ENCODE data around the gene SMIM15. TPM values are rescaled to one million over a fixed set of nuclear protein-coding genes. Genes with fewer than 3 reads are reported as not detected.
A peak's percentile ranks its signal among the peaks of the same experiment; 100 is the strongest.

The SMIM15 gene
- total and polyA plus RNA-seq, 9 donors: 29.4 to 48.4 (median 32.7) TPM

DNA sequence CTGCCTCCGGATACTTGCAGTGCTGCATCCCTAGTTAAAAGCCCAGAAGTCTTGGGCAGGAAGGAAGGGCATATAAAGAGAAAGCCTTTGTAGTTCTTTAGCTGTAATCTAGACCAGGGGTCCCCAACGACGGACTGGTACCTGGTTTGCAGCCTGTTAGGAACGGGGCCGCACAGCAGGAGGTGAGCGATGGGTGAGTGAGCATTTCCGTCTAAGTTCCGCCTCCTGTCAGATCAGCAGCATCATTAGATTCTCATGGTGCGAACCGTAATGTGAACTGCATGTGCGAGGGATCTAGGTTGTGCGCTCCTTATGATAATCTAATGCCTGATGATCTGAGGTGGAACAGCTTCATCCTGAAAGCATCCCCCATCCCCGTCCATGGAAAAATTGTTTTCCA, 1.6 kb upstream of the SMIM15 start:
- no peak overlapping the region for H3K4me3 ChIP-seq (ENCODE audit: low read length)
- 96% methylated on average over 12 of the region's 13 CpGs for WGBS (ENCODE audit: insufficient coverage)
- peaks cover 5% of the 10 kb centered on the region for H3K4me1 ChIP-seq (ENCODE audit: control insufficient read depth, insufficient read depth, low read length)
- DNase-seq: no peak
- H3K27me3 ChIP-seq (ENCODE audit: control insufficient read depth, insufficient read depth, low read length): no peaks in the 10 kb centered on the region
- H3K9me3 ChIP-seq (replicated peaks; ENCODE audit: control insufficient read depth, low read depth, low read length): no peaks in the 10 kb centered on the region
- H3K27ac ChIP-seq (ENCODE audit: low read length): no peak overlapping the region
- peaks cover 10% of the 10 kb centered on the region for H3K36me3 ChIP-seq (ENCODE audit: control insufficient read depth, insufficient read depth, low read length)

DNA sequence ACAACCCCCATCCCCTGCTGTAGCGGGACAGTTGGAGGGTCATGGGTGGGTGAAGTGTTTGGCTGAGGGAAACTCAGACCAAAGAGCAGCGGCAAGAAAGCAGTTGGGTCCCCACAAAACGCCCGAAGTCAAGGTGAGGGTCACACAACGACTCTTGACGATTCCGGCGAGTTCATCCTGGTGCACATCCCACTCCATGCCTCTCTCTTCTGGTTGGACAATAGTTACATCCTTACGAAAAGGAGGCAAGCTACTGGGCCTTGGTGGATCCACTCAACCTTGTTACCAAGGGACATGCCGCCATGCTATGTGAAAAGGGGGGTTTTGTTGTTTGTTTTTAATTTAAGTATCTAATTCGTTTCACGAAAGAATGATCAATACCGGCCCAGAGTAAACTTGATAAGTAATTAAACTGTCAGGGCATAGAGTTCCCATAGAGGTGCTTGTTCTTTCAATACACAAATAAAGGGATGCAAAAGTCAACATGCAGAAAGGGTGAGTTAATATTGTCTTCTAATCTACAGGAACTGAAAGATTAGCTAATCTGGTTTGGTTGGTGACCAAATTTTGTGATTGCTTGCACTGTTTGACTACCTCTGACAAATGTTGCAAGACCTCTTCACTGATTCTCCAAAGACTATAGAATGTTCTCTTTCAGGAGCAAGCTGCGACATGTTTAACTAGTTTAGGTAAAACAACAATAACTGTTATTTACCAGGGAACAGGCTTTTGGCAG, 732 bp upstream of the SMIM15 start:
- peak; percentile 48 for DNase-seq
- no peaks in the 10 kb centered on the region for H3K27me3 ChIP-seq (ENCODE audit: control insufficient read depth, insufficient read depth, low read length)
- H3K4me3 ChIP-seq (ENCODE audit: low read length): peak overlapping the region; percentile 97
- H3K36me3 ChIP-seq (ENCODE audit: control insufficient read depth, insufficient read depth, low read length): peaks cover 10% of the 10 kb centered on the region
- 0% methylated on average over 2 of the region's 14 CpGs for WGBS (ENCODE audit: insufficient coverage)
- H3K27ac ChIP-seq (ENCODE audit: low read length): peak overlapping the region; percentile 97
- H3K4me1 ChIP-seq (ENCODE audit: control insufficient read depth, insufficient read depth, low read length): peaks cover 5% of the 10 kb centered on the region
- H3K9me3 ChIP-seq (replicated peaks; ENCODE audit: control insufficient read depth, low read depth, low read length): no peaks in the 10 kb centered on the region

DNA sequence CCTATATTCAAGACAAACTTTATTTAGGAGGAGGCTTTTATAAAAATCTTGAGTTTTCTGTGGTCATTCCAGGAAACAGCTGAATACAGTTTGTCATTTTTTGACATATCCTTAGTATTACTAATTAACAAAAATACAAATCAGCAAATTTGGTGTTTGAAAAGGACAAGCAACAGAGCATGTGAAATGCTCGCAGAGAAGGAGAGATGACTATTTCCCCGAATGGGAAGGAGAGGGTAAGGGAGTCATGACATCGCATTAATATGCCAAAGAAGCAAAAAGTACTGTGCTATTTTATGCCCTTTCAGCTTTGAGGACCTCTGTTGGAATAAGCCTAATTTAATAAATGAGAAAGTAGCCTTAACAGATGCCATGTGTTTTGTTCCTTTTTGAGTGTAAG, 1.8 kb downstream of the SMIM15 start:
- no peak for DNase-seq
- Histone ChIP-seq H3K9me3 (replicated peaks; ENCODE audit: control insufficient read depth, low read depth, low read length) (no peaks in the 10 kb centered on the region), H3K4me1 (ENCODE audit: control insufficient read depth, insufficient read depth, low read length) (peaks cover 5% of the 10 kb centered on the region), H3K27ac (ENCODE audit: low read length) (no peak overlapping the region), H3K4me3 (ENCODE audit: low read length) (no peak overlapping the region), H3K36me3 (ENCODE audit: control insufficient read depth, insufficient read depth, low read length) (peaks cover 10% of the 10 kb centered on the region), H3K27me3 (ENCODE audit: control insufficient read depth, insufficient read depth, low read length) (no peaks in the 10 kb centered on the region)
- WGBS (ENCODE audit: insufficient coverage): 92% methylated on average over 3 of the region's 3 CpGs

DNA sequence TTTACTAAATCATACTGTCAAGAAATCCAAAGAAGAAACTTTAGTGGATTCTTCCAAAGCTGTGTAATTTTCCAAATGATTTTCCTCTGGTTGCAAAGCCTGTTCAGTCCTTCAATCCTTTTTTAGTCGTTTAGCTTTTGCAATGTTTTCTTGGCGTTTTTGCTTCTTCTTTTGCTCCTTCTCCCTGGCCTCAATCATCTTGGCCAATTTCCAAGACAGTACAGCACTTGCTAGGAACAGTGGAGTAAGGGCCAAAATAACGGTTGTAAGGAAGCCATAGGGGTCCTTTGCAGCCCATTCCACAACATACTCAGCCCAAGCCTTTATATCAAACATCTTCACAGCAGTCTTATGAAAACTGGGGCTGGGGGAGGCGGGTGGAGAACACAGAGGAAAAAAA, 2.4 kb downstream of the SMIM15 start:
- Histone ChIP-seq H3K9me3 (replicated peaks; ENCODE audit: control insufficient read depth, low read depth, low read length) (no peaks in the 10 kb centered on the region), H3K27ac (ENCODE audit: low read length) (no peak overlapping the region), H3K36me3 (ENCODE audit: control insufficient read depth, insufficient read depth, low read length) (peaks cover 10% of the 10 kb centered on the region), H3K27me3 (ENCODE audit: control insufficient read depth, insufficient read depth, low read length) (no peaks in the 10 kb centered on the region), H3K4me1 (ENCODE audit: control insufficient read depth, insufficient read depth, low read length) (peaks cover 5% of the 10 kb centered on the region), H3K4me3 (ENCODE audit: low read length) (no peak overlapping the region)
- 35% methylated on average over 2 of the region's 4 CpGs for WGBS (ENCODE audit: insufficient coverage)
- peak; percentile 40 for DNase-seq

DNA sequence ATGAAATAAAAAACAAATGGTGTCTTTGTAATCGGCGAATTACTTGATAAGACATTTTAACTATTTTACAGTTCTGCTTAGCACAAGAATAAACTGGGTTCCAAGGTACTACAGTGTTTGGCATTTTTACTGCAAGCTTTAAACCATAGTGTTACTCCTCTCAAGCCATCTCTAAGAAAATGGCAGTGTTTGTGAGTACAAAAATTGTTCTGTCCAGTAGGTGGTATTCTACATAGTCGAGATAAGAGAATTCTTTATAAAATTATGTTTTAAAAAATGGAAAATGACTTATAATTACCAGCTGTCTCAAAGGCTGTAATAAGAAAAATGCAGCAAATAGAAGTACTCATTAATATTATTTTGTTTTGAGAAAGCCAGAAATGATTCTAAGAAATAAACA, 3.2 kb downstream of the SMIM15 start:
- peaks cover 10% of the 10 kb centered on the region for H3K36me3 ChIP-seq (ENCODE audit: control insufficient read depth, insufficient read depth, low read length)
- no CpG with 5 or more reads among the region's 3 CpGs for WGBS (ENCODE audit: insufficient coverage)
- DNase-seq: no peak
- H3K9me3 ChIP-seq (replicated peaks; ENCODE audit: control insufficient read depth, low read depth, low read length): no peaks in the 10 kb centered on the region
- peaks cover 5% of the 10 kb centered on the region for H3K4me1 ChIP-seq (ENCODE audit: control insufficient read depth, insufficient read depth, low read length)
- H3K27ac ChIP-seq (ENCODE audit: low read length): no peak overlapping the region
- H3K4me3 ChIP-seq (ENCODE audit: low read length): no peak overlapping the region
- H3K27me3 ChIP-seq (ENCODE audit: control insufficient read depth, insufficient read depth, low read length): no peaks in the 10 kb centered on the region

DNA sequence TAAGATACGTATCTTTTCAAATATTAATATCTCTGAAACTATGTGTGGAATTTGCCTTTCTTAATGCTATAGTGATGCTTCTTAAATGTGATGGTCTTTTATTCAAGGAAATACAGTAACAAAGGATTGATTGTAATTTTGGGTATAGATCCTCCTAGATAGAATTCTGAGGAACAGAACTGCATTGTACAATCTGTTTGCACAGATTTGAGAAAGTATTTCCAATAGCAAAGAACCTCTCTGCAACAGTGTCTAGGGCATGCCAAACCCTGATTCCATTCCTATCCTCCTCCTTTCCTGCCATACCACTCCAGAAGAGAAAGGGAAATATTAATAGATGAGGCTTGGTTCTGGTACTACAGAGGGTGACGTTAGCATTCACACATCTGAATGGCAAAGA, 10.4 kb downstream of the SMIM15 start:
- Histone ChIP-seq H3K4me1 (ENCODE audit: control insufficient read depth, insufficient read depth, low read length) (no peaks in the 10 kb centered on the region), H3K9me3 (replicated peaks; ENCODE audit: control insufficient read depth, low read depth, low read length) (no peaks in the 10 kb centered on the region), H3K27me3 (ENCODE audit: control insufficient read depth, insufficient read depth, low read length) (no peaks in the 10 kb centered on the region), H3K4me3 (ENCODE audit: low read length) (no peak overlapping the region), H3K36me3 (ENCODE audit: control insufficient read depth, insufficient read depth, low read length) (no peaks in the 10 kb centered on the region), H3K27ac (ENCODE audit: low read length) (no peak overlapping the region)
- WGBS (ENCODE audit: insufficient coverage): no CpG with 5 or more reads among the region's 2 CpGs
- no peak for DNase-seq

DNA sequence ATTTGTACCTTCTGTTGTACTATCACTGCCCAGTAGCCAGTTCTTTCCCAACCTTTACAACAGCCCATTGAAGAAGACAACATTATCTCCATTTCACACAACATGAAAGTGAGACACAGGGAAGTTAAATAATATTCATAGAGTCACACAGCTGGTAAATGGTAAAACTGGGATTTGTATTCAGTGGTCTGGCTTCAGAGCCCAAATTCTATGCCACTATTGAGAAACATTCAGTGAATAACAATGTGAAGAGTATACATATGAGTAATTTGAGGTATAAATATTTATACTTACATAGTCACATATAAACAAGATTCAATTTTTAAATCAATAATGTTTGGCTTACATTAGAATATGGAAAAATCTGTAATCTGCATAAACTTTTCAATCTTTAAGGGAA, 13.8 kb downstream of the SMIM15 start:
- H3K9me3 ChIP-seq (replicated peaks; ENCODE audit: control insufficient read depth, low read depth, low read length): no peaks in the 10 kb centered on the region
- DNase-seq: no peak
- H3K4me3 ChIP-seq (ENCODE audit: low read length): no peak overlapping the region
- no peaks in the 10 kb centered on the region for H3K27me3 ChIP-seq (ENCODE audit: control insufficient read depth, insufficient read depth, low read length)
- H3K36me3 ChIP-seq (ENCODE audit: control insufficient read depth, insufficient read depth, low read length): no peaks in the 10 kb centered on the region
- no peaks in the 10 kb centered on the region for H3K4me1 ChIP-seq (ENCODE audit: control insufficient read depth, insufficient read depth, low read length)
- no peak overlapping the region for H3K27ac ChIP-seq (ENCODE audit: low read length)

DNA sequence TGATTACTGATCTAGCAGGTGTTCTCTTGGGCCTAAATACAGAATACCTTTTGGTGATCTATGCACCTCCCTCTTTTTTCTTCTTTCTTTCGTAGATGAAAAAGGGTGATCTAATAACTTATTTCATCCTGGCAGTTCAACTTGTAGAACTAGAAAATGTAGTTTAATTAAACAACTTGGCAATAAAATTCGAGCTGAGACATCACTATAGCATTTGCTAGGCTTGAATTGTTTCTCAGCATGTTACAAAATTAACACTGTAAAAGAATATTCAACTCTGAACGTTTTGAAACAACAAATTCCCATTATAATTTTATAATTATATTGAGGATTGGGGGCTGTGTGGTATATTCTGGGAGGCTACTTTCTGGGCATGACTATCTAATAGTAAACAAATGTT, 19.5 kb downstream of the SMIM15 start:
- no peaks in the 10 kb centered on the region for H3K36me3 ChIP-seq (ENCODE audit: control insufficient read depth, insufficient read depth, low read length)
- no peak for DNase-seq
- no peaks in the 10 kb centered on the region for H3K27me3 ChIP-seq (ENCODE audit: control insufficient read depth, insufficient read depth, low read length)
- no peaks in the 10 kb centered on the region for H3K4me1 ChIP-seq (ENCODE audit: control insufficient read depth, insufficient read depth, low read length)
- WGBS (ENCODE audit: insufficient coverage): no CpG with 5 or more reads among the region's 3 CpGs
- H3K27ac ChIP-seq (ENCODE audit: low read length): no peak overlapping the region
- H3K4me3 ChIP-seq (ENCODE audit: low read length): no peak overlapping the region
- H3K9me3 ChIP-seq (replicated peaks; ENCODE audit: control insufficient read depth, low read depth, low read length): no peaks in the 10 kb centered on the region

DNA sequence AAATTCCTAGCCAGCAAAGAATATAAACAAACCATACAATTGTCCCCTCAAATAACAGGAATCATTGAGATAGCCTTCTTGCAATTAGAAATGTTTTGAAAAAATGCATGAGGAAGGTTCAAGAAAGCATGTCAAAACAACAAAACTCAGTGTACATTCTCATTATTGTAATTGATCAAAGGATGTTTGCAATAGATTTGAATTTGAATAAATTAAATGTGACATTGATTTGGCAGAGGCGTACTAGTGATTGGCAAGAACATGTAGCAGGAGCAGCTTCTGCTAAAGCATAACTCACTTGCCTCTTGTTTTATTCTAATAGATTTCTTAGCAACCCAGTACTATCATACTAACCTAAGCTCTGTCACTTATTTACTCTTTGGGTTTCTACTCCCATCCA, 19.9 kb downstream of the SMIM15 start:
- Histone ChIP-seq H3K4me3 (ENCODE audit: low read length) (no peak overlapping the region), H3K27ac (ENCODE audit: low read length) (no peak overlapping the region), H3K4me1 (ENCODE audit: control insufficient read depth, insufficient read depth, low read length) (no peaks in the 10 kb centered on the region), H3K36me3 (ENCODE audit: control insufficient read depth, insufficient read depth, low read length) (no peaks in the 10 kb centered on the region), H3K27me3 (ENCODE audit: control insufficient read depth, insufficient read depth, low read length) (no peaks in the 10 kb centered on the region), H3K9me3 (replicated peaks; ENCODE audit: control insufficient read depth, low read depth, low read length) (no peaks in the 10 kb centered on the region)
- DNase-seq: no peak
- no CpG with 5 or more reads among the region's 1 CpG for WGBS (ENCODE audit: insufficient coverage)

DNA sequence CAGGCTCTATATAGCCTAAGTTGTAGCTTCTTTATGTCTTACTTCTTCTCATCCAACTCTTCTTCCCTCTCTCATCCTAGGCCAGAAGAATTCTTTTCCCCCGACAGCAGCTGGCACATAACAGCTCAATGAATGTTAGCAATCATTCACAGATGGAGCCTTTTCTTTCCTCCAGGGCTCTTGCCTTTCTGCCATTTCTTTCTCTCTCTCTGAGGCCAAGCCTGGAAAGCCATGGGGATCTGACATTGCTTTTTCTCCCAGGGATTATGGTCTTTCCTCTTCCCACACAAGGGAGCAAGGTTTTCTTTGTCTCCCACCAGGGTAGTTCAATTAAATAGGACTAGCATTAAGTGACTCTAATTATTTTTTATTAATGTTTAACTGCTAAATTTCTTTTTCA, 20.5 kb downstream of the SMIM15 start:
- DNase-seq: no peak
- no peaks in the 10 kb centered on the region for H3K27me3 ChIP-seq (ENCODE audit: control insufficient read depth, insufficient read depth, low read length)
- 0% methylated on average over 1 of the region's 1 CpG for WGBS (ENCODE audit: insufficient coverage)
- no peak overlapping the region for H3K4me3 ChIP-seq (ENCODE audit: low read length)
- no peaks in the 10 kb centered on the region for H3K4me1 ChIP-seq (ENCODE audit: control insufficient read depth, insufficient read depth, low read length)
- no peak overlapping the region for H3K27ac ChIP-seq (ENCODE audit: low read length)
- no peaks in the 10 kb centered on the region for H3K9me3 ChIP-seq (replicated peaks; ENCODE audit: control insufficient read depth, low read depth, low read length)
- no peaks in the 10 kb centered on the region for H3K36me3 ChIP-seq (ENCODE audit: control insufficient read depth, insufficient read depth, low read length)

DNA sequence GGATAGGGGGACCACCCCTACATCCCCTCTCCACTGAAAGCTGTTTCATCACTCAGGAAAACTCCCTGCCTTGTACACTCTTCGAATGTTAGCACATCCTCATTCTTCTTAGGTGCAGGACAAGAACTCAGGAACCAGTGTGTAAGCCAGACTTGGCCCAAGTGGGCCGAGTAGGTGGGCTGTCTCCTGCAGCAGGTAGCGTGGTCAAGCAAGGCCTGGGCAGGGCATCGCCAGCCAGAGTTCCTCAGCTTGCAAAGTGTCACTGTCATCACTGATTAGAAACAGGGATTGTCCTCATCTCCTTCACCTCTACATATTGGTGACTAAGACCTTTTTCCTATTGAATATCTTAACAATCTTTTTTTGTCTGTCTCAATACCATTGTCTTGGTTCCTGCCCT, 22.3 kb downstream of the SMIM15 start:
- DNase-seq: no peak
- WGBS (ENCODE audit: insufficient coverage): 92% methylated on average over 4 of the region's 4 CpGs

More for the DNA sequence above, 22.3 kb downstream of the SMIM15 start:
- no peaks in the 10 kb centered on the region for H3K27me3 ChIP-seq (ENCODE audit: control insufficient read depth, insufficient read depth, low read length)
- no peaks in the 10 kb centered on the region for H3K36me3 ChIP-seq (ENCODE audit: control insufficient read depth, insufficient read depth, low read length)
- H3K4me1 ChIP-seq (ENCODE audit: control insufficient read depth, insufficient read depth, low read length): no peaks in the 10 kb centered on the region
- H3K9me3 ChIP-seq (replicated peaks; ENCODE audit: control insufficient read depth, low read depth, low read length): no peaks in the 10 kb centered on the region
- H3K27ac ChIP-seq (ENCODE audit: low read length): no peak overlapping the region
- H3K4me3 ChIP-seq (ENCODE audit: low read length): no peak overlapping the region

Data from muscle of leg (tissue), 11 donors.